ENCODE results near the gene SLC9B2.

Gene SLC9B2

GRCh38 chr4:103075894-103076746, 441 bp downstream of the SLC9B2 start:
- Histone ChIP-seq H3K4me3 (ENCODE audit: low read depth, low read length) (peak overlapping the region; percentile 85), H3K9me3 (ENCODE audit: control insufficient read depth, insufficient read depth, low read depth, low read length) (no peaks in the 10 kb centered on the region), H3K9ac (ENCODE audit: low read length) (peak overlapping the region; percentile 88), H3K36me3 (ENCODE audit: control insufficient read depth, insufficient read depth, low read length) (peaks cover 4% of the 10 kb centered on the region; the same call in 1 of the 2 replicates), H3K4me1 (ENCODE audit: control insufficient read depth, insufficient read depth, low read length) (peaks cover 5% of the 10 kb centered on the region), H3K27me3 (ENCODE audit: control insufficient read depth, insufficient read depth, low read length) (peaks cover 30% of the 10 kb centered on the region), H3K27ac (ENCODE audit: low read depth, low read length) (no peak overlapping the region; the same call in 1 of the 2 replicates)

GRCh38 chr4:103075435-103075893, 1.1 kb downstream of the SLC9B2 start:
- no peaks in the 10 kb centered on the region for H3K9me3 ChIP-seq (ENCODE audit: control insufficient read depth, insufficient read depth, low read depth, low read length)
- peak overlapping the region; percentile 85 for H3K4me3 ChIP-seq (ENCODE audit: low read depth, low read length)
- H3K27ac ChIP-seq (ENCODE audit: low read depth, low read length), result no peak overlapping the region
- peaks cover 30% of the 10 kb centered on the region for H3K27me3 ChIP-seq (ENCODE audit: control insufficient read depth, insufficient read depth, low read length)
- H3K4me1 ChIP-seq (ENCODE audit: control insufficient read depth, insufficient read depth, low read length), result peaks cover 5% of the 10 kb centered on the region
- no peaks in the 10 kb centered on the region; the same call in 1 of the 2 replicates for H3K36me3 ChIP-seq (ENCODE audit: control insufficient read depth, insufficient read depth, low read length)
- H3K9ac ChIP-seq (ENCODE audit: low read length), result peak overlapping the region; percentile 88

- no peak overlapping the region for H3K9ac ChIP-seq (ENCODE audit: low read length)
- no peaks in the 10 kb centered on the region; the same call in 1 of the 2 replicates for H3K36me3 ChIP-seq (ENCODE audit: control insufficient read depth, insufficient read depth, low read length)
- H3K4me3 ChIP-seq (ENCODE audit: low read depth, low read length), result peak overlapping the region; percentile 85; the same call in 1 of the 2 replicates
- no peaks in the 10 kb centered on the region for H3K9me3 ChIP-seq (ENCODE audit: control insufficient read depth, insufficient read depth, low read depth, low read length)
- no peak overlapping the region for H3K27ac ChIP-seq (ENCODE audit: low read depth, low read length)
- H3K27me3 ChIP-seq (ENCODE audit: control insufficient read depth, insufficient read depth, low read length), result peaks cover 30% of the 10 kb centered on the region
- peaks cover 9% of the 10 kb centered on the region for H3K4me1 ChIP-seq (ENCODE audit: control insufficient read depth, insufficient read depth, low read length)
Measured at GRCh38 chr4:103074744-103075434, 1.7 kb downstream of the SLC9B2 start.

- Histone ChIP-seq H3K4me1 (ENCODE audit: control insufficient read depth, insufficient read depth, low read length) (peaks cover 12% of the 10 kb centered on the region), H3K9ac (ENCODE audit: low read length) (no peak overlapping the region), H3K9me3 (ENCODE audit: control insufficient read depth, insufficient read depth, low read depth, low read length) (no peaks in the 10 kb centered on the region), H3K4me3 (ENCODE audit: low read depth, low read length) (no peak overlapping the region), H3K27ac (ENCODE audit: low read depth, low read length) (no peak overlapping the region), H3K36me3 (ENCODE audit: control insufficient read depth, insufficient read depth, low read length) (no peaks in the 10 kb centered on the region), H3K27me3 (ENCODE audit: control insufficient read depth, insufficient read depth, low read length) (peaks cover 30% of the 10 kb centered on the region)
Measured at GRCh38 chr4:103073792-103074438, 2.6 kb downstream of the SLC9B2 start.

GRCh38 chr4:103067841-103068547, 8.6 kb downstream of the SLC9B2 start:
- H3K9ac ChIP-seq (ENCODE audit: low read length), result no peak overlapping the region
- H3K4me3 ChIP-seq (ENCODE audit: low read depth, low read length), result no peak overlapping the region
- peaks cover 6% of the 10 kb centered on the region; the same call in 1 of the 2 replicates for H3K4me1 ChIP-seq (ENCODE audit: control insufficient read depth, insufficient read depth, low read length)
- no peaks in the 10 kb centered on the region for H3K27me3 ChIP-seq (ENCODE audit: control insufficient read depth, insufficient read depth, low read length)
- H3K36me3 ChIP-seq (ENCODE audit: control insufficient read depth, insufficient read depth, low read length), result 0 out of 2 replicates have a peak, but pooled peaks cover 3% of the 10 kb centered on the region
- no peaks in the 10 kb centered on the region for H3K9me3 ChIP-seq (ENCODE audit: control insufficient read depth, insufficient read depth, low read depth, low read length)
- no peak overlapping the region for H3K27ac ChIP-seq (ENCODE audit: low read depth, low read length)

GRCh38 chr4:103060453-103061148, 16.0 kb downstream of the SLC9B2 start:
- no peak overlapping the region for H3K27ac ChIP-seq (ENCODE audit: low read depth, low read length)
- H3K4me3 ChIP-seq (ENCODE audit: low read depth, low read length), result no peak overlapping the region
- H3K9ac ChIP-seq (ENCODE audit: low read length), result no peak overlapping the region
- no peaks in the 10 kb centered on the region for H3K27me3 ChIP-seq (ENCODE audit: control insufficient read depth, insufficient read depth, low read length)
- no peaks in the 10 kb centered on the region for H3K36me3 ChIP-seq (ENCODE audit: control insufficient read depth, insufficient read depth, low read length)
- no peaks in the 10 kb centered on the region for H3K4me1 ChIP-seq (ENCODE audit: control insufficient read depth, insufficient read depth, low read length)
- no peaks in the 10 kb centered on the region for H3K9me3 ChIP-seq (ENCODE audit: control insufficient read depth, insufficient read depth, low read depth, low read length)

GRCh38 chr4:103054030-103054429, 22.5 kb downstream of the SLC9B2 start:
- no peaks in the 10 kb centered on the region for H3K9me3 ChIP-seq (ENCODE audit: control insufficient read depth, insufficient read depth, low read depth, low read length)
- no peaks in the 10 kb centered on the region for H3K4me1 ChIP-seq (ENCODE audit: control insufficient read depth, insufficient read depth, low read length)
- H3K27me3 ChIP-seq (ENCODE audit: control insufficient read depth, insufficient read depth, low read length), result no peaks in the 10 kb centered on the region
- no peak overlapping the region for H3K9ac ChIP-seq (ENCODE audit: low read length)
- H3K36me3 ChIP-seq (ENCODE audit: control insufficient read depth, insufficient read depth, low read length), result no peaks in the 10 kb centered on the region
- no peak overlapping the region for H3K27ac ChIP-seq (ENCODE audit: low read depth, low read length)
- no peak overlapping the region for H3K4me3 ChIP-seq (ENCODE audit: low read depth, low read length)

- Histone ChIP-seq H3K4me1 (ENCODE audit: control insufficient read depth, insufficient read depth, low read length) (no peaks in the 10 kb centered on the region), H3K36me3 (ENCODE audit: control insufficient read depth, insufficient read depth, low read length) (no peaks in the 10 kb centered on the region)
Measured at GRCh38 chr4:103052779-103053178, 23.8 kb downstream of the SLC9B2 start.

GRCh38 chr4:103052145-103052544, 24.4 kb downstream of the SLC9B2 start:
- no peaks in the 10 kb centered on the region for H3K27me3 ChIP-seq (ENCODE audit: control insufficient read depth, insufficient read depth, low read length)
- H3K36me3 ChIP-seq (ENCODE audit: control insufficient read depth, insufficient read depth, low read length), result no peaks in the 10 kb centered on the region
- H3K4me3 ChIP-seq (ENCODE audit: low read depth, low read length), result no peak overlapping the region
- H3K4me1 ChIP-seq (ENCODE audit: control insufficient read depth, insufficient read depth, low read length), result no peaks in the 10 kb centered on the region
- no peak overlapping the region for H3K9ac ChIP-seq (ENCODE audit: low read length)
- no peaks in the 10 kb centered on the region for H3K9me3 ChIP-seq (ENCODE audit: control insufficient read depth, insufficient read depth, low read depth, low read length)
- no peak overlapping the region for H3K27ac ChIP-seq (ENCODE audit: low read depth, low read length)

More at GRCh38 chr4:103052779-103053178, 23.8 kb downstream of the SLC9B2 start:
- H3K4me3 ChIP-seq (ENCODE audit: low read depth, low read length), result no peak overlapping the region
- no peaks in the 10 kb centered on the region for H3K9me3 ChIP-seq (ENCODE audit: control insufficient read depth, insufficient read depth, low read depth, low read length)
- H3K27ac ChIP-seq (ENCODE audit: low read depth, low read length), result no peak overlapping the region
- H3K27me3 ChIP-seq (ENCODE audit: control insufficient read depth, insufficient read depth, low read length), result no peaks in the 10 kb centered on the region
- H3K9ac ChIP-seq (ENCODE audit: low read length), result no peak overlapping the region
